Stimulated activated CD8-positive, alpha-beta memory T cell treated with anti-CD3 and anti-CD28 coated beads, Interleukin-15, amount 100 ng/mL, for 24 hours (primary cell): ENCODE measurements around the gene TRRAP.

ENCODE experiments used
- DNase-seq: peaks from one replicate; pipeline ENCODE4 v3.0.0-alpha.2; 2020; ENCODE audit warnings: low read depth

The TRRAP gene

DNA sequence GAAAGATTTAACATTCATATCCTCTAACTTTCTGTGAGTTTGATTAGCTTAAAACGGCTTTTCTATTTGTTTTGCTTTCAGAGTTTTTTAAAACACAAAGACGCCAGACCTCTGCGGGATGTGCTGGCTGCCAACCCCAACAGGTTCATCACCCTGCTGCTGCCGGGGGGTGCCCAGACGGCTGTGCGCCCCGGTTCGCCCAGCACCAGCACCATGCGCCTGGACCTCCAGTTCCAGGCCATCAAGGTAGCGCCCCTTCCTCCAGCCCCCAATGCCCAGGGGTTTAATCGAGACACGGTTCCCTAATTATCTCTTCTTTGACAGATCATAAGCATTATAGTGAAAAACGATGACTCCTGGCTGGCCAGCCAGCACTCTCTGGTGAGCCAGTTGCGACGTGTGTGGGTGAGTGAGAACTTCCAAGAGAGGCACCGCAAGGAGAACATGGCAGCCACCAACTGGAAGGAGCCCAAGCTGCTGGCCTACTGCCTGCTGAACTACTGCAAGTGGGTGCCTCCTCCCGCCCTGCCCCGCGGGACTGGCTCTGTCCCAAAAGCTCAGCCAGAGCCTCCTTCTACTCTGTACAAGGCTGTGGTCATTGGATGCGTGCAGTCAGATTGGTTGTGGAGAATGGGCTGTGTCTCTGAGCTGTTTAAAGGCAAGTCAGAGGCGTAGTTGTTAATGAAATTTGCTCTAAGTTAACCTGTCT lies 71.2 kb downstream of the TRRAP start:
- DNase-seq = no peak

- DNase-seq = no peak
Observed at GRCh38 chr7:98955992-98956391, 77.7 kb downstream of the TRRAP start.

GRCh38 chr7:98956469-98956868 lies 78.1 kb downstream of the TRRAP start:
- DNase-seq = no peak

- no peak for DNase-seq
Observed at GRCh38 chr7:98956937-98957336, 78.6 kb downstream of the TRRAP start.

GRCh38 chr7:98957766-98958165 lies 79.4 kb downstream of the TRRAP start:
- DNase-seq = no peak

GRCh38 chr7:98958968-98959367 lies 80.6 kb downstream of the TRRAP start:
- DNase-seq = no peak

DNA sequence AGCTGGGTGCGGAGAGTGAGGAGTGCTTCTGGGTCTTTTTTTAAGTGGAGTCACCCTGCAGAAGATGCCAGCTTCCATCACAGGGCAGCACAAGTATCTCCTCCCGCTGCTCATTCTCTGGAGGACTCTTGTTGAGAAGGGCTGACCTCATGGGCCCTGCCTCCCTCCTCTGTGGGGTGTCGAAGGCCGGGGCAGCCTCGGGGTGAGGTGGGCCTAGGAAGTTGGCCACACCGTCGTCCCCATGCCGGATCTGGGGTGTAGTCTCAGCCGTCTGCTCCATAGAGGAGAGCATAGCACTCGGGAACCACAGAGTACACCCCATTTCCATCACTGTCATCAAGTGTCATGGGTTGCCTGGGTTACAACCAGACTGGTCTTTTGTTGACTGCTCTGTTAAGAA lies 85.0 kb downstream of the TRRAP start:
- DNase-seq = no peak

DNA sequence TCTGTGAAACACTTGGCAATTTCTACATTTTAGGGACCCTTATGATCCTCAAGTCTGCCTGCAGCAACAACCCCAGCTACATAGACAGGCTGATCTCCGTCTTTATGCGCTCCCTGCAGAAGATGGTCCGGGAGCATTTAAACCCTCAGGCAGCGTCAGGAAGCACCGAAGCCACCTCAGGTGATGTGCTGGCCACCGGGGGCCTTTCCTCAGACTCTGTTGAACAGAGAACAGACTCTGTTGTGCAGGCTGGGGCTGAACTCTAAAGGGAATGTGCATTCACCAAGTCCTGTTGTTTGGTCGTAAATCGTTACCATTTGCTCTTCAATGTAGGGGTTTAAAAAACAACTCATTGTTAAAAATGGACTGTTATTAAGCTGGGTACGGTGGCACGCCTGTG lies 86.3 kb downstream of the TRRAP start:
- DNase-seq = no peak

DNA sequence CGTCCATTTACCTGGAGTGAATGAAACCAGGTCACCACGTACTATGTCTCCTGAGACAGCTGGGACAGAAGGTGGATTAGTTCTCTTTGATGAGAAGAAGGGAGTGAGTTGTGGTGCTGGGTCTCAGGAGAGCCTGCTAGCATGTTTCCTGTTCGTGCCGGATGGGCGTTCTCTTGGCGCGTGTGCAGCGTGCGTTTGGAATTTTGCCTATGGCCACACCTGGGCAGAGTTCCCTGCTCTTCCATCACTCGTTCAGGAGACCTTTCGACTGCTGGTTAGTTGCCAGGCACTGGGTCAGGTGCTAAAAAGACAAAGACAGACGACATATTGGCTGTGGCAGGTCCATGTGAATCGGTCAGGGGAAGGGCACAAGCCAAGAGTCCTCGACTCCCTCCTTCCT lies 90.3 kb downstream of the TRRAP start:
- no peak for DNase-seq

GRCh38 chr7:98969386-98969785 lies 91.1 kb downstream of the TRRAP start:
- DNase-seq = no peak

GRCh38 chr7:98970016-98970615 lies 91.8 kb downstream of the TRRAP start:
- no peak for DNase-seq

- no peak for DNase-seq
Observed at GRCh38 chr7:98970805-98971204, 92.5 kb downstream of the TRRAP start.

- no peak for DNase-seq
Observed at GRCh38 chr7:98974205-98974604, 95.9 kb downstream of the TRRAP start.

DNA sequence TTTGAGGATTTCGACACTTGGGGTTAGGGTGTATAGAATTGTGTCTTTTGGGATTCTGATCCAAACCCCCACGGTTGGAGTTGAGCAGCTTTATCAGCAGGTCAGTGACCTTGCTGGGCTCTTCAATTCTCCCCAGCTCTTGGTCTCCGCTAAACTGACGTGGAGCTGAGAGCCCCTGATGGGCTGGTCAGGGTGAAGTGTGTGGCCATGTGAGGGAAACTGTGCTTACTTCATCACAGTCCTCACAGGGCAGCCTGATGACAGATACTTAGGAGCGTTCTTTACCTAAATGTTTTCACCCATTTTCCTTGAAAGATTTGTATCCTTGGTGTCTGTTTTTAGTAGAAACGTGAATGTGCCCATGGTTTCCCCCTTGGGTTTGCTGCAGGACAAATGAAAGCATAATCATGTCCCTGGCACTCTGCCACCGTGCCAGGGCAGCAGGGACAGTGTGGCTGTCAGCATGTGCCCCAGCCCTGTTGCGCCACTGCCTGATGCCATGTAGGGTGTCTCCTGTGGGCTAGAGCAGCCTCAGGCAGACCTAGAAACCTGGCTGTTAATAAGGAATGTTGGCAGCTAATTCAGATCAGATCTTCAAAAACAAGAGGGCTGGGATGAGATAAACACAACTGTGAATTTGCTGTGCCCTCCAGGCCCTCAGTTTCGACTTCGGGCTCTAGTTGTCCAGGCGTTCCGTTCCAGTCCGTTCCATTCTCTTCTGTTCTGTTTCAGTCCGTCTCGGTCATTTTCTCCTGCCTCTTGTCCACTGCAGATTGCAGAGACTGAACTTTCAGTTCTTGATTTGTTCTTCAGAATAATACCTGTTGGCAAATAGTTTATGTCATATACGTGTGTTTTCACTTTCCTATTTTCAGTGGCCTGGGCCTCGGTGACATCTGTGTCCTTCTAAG lies 96.8 kb downstream of the TRRAP start:
- DNase-seq = no peak

DNA sequence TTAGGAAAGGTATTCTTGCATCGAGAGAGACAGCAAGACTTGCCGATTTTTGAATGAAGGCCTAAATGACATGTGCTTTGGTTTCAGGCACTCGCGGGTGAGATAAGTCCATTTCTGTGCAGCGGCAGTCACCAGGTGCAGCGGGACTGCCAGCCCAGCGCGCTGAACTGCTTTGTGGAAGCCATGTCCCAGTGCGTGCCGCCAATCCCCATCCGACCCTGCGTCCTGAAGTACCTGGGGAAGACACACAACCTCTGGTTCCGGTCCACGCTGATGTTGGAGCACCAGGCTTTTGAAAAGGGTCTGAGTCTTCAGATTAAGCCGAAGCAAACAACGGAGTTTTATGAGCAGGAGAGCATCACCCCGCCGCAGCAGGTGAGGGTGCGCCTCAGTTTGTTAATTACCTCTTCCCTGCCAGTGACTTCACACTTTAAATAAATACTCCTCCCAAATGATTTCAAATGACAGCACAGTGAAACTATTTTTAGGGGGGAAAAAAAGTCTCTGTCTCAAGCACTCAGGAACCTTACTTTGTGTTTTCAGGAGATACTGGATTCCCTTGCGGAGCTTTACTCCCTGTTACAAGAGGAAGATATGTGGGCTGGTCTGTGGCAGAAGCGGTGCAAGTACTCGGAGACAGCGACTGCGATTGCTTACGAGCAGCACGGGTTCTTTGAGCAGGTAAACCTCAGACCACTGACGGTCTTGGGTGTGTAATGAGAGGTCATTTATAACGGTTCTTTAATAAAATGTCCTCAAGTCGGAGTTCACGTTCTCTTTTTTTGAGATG lies 98.3 kb downstream of the TRRAP start:
- DNase-seq = no peak

DNA sequence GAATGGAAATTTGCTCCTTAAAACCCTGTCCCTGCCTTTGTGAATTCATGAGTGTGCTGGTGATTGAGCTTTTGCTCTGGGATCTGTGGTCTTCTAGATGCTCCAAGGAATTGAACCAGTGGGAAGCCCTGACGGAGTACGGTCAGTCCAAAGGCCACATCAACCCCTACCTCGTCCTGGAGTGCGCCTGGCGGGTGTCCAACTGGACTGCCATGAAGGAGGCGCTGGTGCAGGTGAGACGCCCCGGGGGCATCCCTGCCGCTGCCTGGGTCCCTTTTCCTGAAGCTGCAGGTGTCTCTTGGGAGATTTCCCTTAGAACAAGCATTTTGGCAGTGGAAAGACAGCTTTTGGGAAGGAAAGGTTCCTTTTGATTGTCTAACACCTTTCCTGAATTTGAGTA lies 100.3 kb downstream of the TRRAP start:
- no peak for DNase-seq

DNA sequence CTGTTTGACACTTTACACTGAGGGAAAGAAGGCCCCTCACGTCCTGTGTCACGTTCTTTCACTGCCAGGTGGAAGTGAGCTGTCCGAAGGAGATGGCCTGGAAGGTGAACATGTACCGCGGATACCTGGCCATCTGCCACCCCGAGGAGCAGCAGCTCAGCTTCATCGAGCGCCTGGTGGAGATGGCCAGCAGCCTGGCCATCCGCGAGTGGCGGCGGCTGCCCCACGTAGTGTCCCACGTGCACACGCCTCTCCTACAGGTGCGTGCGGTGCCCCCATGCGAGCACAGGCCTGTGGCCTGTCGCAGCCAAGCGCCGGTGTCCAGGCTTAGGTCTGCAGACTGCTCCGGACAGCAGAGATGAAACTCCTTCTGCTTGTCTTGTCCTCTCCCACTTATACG lies 103.4 kb downstream of the TRRAP start:
- DNase-seq = no peak

- no peak for DNase-seq
Observed at GRCh38 chr7:98982686-98983085, 104.4 kb downstream of the TRRAP start.

DNA sequence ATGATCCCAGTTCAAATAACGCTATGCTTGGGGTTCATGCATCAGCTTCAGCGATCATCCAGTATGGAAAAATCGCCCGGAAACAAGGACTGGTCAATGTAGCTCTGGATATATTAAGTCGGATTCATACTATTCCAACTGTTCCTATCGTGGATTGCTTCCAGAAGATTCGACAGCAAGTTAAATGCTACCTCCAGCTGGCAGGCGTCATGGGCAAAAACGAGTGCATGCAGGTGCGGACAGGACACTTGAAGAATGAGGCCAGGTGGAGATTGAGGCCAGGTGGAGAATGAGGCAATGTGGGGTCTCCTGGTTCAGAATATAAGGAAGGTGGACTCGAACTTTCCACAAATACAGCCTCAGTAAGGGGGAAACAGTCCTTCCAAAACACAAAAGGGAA lies 105.8 kb downstream of the TRRAP start:
- no peak for DNase-seq

GRCh38 chr7:98985406-98985805 lies 107.1 kb downstream of the TRRAP start:
- no peak for DNase-seq

GRCh38 chr7:98985945-98986344 lies 107.6 kb downstream of the TRRAP start:
- DNase-seq = no peak

DNA sequence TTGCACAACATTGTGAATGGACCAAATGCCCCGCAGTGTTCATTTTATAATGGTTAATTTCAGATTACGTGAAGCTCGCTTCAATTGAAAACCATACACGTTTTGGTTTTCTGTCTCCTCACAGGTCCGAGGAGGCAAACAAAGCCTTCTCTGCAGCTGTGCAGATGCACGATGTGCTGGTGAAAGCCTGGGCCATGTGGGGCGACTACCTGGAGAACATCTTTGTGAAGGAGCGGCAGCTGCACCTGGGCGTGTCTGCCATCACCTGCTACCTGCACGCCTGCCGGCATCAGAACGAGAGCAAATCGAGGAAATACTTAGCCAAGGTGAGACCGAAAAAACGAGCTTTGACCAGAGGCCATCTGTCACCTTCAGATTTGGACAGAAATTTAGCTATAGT lies 110.3 kb downstream of the TRRAP start:
- no peak for DNase-seq
